ENCODE measurements around the gene PSMD14.

The PSMD14 gene

DNA sequence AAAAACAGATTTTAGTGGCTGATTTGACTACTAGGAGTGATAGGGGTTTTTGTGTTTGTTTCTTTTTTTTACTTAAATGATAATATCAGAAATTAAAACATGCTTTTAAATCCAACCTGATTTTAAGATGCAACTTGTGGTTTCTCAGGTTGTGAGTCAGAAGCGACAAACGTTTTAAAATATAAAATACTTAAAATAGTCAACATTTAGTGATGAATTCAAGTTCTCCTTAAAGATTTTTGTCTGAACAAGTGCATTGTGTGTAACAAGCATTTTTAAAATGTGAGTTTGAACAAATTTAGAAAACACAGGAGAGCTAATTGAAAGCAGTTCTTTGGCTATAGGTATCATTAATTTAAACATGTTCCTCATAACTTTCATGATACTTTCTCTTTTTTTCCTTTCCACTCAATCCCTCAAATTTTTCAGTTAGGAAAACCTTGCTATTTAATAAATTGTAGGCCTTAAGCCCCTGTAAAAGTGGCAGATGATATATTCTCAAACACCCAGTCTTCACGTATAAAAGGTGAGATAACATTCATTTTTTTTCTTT, 111.5 kb downstream of the PSMD14 start:
- no peak for DNase-seq (ENCODE audit: low read depth)

DNA sequence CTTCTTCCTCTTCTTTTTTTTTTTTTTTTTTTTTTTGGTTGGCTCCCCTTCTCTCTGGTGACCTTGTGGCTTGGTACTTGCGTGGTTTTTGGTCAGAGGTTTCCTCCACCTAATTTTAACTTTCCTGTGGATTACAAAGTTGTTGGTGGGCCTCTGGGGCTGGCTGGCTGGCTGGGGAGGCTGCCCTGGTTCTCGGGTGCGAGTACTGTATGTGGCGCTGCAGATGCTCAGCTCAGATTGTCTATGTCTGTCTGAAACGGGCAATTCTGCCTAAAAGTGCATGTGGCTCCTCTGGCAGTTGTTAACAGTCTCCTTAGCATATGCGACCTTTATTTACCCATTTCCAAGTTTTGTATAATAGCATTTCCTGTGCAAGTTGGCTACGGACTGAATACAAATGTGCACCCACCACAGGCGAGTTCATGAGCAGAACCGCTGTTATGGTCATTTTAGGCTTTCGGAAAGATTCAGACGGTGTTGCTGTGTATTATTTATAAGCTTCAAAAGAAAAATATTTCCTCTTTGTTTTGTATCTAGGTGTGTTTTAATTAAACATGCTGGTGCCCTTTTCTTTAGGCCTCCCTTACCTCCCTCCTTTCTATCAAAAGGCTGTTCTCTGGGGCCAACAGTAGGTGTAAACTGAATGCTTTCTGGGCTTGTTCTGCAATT, 112.3 kb downstream of the PSMD14 start:
- DNase-seq (ENCODE audit: low read depth), result no peak

DNA sequence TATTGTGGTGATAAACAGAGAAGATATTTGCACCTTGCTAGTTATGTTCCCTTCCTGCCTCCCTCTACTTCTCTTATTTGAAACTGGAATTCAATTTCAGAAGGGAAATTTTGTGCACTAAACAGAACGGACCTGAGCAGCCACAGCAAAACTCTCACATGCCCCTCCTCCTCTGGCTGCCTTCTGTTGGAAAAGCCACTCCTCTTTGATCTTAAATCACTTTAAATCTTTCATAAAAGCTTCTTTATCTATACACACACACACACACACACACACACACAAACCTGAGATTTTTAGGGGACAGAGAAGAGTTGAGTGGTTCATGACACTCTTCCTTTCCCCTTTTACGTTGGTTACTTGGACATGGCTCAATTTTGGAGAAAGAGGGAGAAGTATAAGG, 113.5 kb downstream of the PSMD14 start:
- DNase-seq (ENCODE audit: low read depth), result no peak

DNA sequence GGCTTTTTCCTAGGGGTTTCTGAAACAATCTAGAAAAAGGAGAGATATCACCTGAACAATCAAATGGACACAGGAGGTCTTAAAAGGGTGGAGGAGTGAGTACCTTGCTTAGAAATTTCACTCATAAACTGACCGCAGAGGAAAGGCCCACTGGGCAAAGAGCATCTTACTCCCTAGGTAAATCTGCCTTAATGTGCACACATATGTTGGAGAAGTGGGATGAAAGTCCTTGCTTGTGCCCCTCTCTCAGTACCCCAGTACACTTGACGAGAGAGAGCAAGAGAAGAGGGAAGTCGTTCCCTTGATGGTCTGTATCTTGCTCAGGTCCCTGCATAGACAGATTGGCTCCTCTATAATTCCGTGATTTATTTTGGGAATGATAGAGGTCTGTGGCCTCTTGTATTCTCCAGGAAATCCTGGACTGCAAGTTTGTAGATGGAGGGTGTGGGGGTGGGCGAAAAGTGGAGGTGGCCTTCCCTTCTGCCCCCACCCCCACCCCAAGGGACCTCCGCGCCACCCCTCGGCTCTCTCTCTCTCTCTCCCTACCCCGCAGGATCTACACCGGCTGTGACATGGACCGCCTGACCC, 114.7 kb downstream of the PSMD14 start:
- DNase-seq (ENCODE audit: low read depth), result no peak

DNA sequence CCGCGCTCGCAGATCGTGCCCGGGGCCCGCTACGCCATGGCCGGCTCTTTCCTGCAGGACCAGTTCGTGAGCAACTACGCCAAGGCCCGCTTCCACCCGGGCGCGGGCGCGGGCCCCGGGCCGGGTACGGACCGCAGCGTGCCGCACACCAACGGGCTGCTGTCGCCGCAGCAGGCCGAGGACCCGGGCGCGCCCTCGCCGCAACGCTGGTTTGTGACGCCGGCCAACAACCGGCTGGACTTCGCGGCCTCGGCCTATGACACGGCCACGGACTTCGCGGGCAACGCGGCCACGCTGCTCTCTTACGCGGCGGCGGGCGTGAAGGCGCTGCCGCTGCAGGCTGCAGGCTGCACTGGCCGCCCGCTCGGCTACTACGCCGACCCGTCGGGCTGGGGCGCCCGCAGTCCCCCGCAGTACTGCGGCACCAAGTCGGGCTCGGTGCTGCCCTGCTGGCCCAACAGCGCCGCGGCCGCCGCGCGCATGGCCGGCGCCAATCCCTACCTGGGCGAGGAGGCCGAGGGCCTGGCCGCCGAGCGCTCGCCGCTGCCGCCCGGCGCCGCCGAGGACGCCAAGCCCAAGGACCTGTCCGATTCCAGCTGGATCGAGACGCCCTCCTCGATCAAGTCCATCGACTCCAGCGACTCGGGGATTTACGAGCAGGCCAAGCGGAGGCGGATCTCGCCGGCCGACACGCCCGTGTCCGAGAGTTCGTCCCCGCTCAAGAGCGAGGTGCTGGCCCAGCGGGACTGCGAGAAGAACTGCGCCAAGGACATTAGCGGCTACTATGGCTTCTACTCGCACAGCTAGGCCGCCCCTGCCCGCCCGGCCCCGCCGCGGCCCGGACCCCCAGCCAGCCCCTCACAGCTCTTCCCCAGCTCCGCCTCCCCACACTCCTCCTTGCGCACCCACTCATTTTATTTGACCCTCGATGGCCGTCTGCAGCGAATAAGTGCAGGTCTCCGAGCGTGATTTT, 115.5 kb downstream of the PSMD14 start:
- DNase-seq (ENCODE audit: low read depth), result no peak

DNA sequence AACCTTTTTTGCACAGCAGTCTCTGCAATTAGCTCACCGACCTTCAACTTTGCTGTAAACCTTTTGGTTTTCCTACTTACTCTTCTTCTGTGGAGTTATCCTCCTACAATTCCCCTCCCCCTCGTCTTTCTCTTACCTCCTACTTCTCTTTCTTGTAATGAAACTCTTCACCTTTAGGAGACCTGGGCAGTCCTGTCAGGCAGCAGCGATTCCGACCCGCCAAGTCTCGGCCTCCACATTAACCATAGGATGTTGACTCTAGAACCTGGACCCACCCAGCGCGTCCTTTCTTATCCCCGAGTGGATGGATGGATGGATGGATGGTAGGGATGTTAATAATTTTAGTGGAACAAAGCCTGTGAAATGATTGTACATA, 116.2 kb downstream of the PSMD14 start:
- DNase-seq (ENCODE audit: low read depth), result no peak

DNA sequence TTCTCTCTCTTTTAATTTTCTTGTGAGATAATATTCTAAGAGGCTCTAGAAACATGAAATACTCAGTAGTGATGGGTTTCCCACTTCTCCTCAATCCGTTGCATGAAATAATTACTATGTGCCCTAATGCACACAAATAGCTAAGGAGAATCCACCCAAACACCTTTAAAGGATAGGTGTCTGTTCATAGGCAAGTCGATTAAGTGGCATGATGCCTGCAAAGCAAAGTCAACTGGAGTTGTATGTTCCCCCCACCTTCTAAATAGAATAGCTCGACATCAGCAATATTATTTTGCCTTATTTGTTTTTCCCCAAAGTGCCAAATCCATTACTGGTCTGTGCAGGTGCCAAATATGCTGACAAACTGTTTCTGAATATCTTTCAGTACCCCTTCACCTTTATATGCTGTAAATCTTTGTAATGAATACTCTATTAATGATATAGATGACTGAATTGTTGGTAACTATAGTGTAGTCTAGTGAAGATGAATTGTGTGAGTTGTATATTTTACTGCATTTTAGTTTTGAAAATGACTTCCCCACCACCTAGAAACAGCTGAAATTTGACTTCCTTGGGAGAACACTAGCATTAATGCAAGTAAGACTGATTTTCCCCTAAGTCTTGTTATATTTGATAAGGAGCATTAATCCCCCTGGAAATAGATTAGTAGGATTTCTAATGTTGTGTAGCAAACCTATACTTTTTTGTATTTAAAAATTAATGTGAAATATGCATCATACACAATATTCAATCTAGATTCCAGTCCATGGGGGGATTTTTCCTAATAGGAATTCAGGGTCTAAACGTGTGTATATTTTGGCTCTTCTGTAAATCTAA, 116.9 kb downstream of the PSMD14 start:
- no peak for DNase-seq (ENCODE audit: low read depth)

DNA sequence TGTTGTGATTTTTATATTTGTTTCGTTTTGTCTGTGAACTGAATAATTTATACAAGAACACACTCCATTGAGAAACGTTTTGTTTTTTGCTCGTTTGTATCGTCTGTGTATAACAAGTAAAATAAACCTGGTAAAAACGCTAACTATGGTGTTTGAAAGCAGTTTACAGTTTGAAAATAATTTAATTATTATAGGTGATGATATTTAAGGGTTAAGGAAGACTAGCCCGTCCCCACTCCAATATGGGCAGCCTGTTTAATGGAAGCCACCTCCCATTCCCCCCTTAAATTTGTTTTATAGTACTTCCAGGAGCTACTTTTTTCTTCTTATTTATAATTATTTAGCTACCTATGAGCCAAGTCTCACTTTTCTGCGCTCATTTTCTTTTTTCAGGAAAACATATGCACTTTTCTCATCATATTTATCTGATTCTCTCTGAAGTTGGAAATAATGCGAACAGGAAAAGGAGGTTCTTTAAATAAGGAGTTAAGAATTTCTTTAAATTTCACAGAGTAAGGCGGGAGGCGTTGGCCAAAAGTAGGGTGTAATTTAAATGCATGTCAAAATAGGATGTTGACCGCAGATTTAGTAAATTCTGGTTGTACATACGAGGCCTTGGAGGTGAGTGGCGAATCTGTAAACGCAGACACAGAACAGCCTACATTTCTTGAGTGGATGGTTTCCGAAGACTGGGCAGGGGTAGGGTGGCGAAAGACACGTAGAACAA, 117.7 kb downstream of the PSMD14 start:
- no peak for DNase-seq (ENCODE audit: low read depth)

DNA sequence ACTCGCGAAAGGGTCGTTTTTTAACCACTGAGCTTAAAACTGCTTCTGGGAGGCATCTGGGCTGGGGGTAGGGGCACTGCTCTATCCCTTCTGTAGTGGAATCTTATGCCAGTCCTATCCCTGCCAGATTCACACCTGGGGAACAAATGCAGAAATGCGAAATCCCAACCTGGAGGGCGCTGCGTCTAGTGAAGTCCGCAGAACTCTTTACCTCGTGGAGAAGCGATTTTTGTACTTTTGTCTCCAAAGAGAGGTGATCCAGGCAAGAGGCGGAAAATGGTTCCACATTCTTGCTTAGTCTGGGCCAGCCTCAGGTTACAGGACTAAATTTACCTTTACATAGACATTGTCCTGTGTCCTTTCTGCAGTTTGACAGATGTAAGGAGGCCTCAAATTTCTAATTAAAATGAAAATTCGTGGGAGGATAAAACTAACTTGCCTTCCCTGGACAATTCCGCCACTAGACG, 118.3 kb downstream of the PSMD14 start:
- DNase-seq (ENCODE audit: low read depth), result no peak

DNA sequence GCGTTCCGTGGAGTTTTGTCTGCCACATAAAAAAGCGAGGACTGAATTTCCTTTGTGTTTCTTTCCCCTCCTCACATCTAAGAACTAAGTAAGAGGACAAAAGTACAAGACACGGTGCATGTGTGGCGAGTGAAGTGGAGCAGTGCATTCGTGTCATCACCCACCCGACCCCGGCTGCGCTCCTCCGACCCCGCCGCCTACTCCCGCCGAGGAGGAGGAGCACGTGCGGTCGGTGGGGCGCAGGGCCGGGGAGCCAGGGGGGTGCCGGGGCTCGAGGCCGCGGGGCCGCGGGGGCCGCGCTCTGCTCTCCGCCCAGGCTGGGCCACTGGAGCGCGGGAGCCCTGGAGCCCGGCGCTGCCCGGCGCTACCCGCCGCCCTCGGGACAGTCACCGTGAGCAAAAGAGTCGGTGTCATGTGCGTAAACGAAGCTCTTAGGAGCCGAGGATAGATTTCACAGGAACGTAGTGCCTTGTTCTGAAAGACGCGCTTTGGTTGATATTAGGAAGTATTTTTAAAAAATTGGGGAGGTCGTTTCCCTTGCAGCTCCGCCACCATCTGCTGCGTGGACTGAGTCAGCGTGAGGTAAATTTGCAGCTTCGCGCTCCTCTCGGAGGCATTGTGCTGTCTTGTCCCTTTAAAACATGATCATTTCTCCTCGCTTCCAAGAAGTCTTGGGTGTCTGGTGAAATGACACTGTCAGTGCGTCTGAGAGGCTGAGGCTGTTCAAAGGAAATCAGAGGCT, 118.9 kb downstream of the PSMD14 start:
- no peak for DNase-seq (ENCODE audit: low read depth)

DNA sequence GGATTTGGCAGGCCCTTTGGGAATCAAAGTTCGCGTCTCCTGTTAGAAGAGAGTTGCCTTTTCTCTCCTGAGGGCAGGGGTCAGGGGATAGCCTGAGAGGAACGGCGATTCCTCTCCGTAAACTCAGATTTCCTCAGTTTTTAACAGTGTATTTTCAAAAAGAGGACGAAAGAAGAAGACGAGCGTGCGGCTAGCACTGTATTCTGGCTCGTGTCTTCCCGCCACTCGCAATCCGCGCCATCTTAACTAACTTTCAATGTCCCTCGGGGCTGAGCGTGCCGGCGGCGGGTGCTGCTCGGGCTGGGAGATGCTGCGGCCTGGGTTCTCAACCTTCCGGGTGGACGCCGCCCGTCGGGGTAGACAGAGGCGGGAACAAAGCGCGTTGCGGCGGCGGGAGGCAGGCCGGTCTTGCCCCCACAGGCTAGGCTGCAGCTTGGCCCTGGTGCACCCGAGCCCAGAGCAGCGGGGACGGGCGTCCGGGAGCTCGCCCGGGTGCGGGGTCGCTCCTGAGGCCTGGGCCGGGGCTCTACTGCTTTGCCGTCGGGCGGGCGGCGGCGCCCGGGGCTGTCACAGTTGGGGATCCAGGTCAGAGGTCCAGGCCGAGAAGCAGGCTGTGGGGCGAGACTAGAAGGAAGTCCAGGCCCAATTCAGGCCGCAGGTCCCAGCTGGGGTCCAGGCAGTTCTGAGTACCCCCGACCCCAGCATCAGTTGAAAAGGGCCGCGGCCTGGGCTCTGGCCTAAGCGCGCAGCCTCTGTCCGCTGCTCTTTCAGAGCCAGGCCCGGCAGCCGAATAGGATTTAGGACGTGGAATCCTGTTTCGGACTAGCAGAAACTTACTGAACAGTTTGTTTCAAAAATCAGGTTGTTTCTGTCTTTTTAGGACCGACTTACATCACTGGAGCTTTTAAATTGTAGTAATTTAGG, 119.7 kb downstream of the PSMD14 start:
- no peak for DNase-seq (ENCODE audit: low read depth)

DNA sequence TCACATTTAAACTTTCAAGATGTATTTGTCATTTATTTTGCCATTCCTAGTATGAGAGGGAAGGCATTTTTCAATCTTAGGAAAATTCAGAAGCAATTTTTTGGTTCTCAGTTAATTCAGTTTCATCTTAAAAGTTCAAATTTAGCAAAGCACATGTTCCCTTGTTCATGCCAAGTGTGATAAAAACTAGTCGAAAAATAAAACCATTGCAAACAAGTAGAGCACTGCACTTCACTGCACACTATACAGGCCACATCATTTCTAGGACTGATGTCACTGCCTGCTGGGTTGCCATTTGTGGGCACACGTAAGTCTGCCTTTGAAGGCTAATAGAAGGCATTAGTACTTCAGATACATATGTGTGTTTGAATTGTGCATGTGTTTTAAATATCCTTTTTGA, 122.2 kb downstream of the PSMD14 start:
- DNase-seq (ENCODE audit: low read depth), result no peak

DNA sequence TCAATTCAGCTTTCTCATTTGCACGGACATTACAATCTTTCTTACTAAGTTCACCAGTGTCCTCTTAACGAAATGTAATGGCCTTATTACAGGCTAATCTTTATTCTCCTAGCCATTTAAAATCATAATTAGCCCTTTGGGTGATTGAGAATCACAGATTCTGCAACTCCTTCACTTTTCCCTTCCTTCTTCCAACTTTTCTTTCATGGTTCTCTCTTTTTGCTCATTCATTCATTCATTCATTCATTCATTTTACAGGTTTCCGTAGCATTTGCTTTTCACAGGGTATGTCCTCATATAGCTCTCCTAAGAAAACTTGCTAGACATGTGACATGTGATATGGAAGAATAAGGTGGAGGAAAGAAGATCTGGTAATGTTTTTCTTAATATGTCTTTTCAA, 123.9 kb downstream of the PSMD14 start:
- no peak for DNase-seq (ENCODE audit: low read depth)

DNA sequence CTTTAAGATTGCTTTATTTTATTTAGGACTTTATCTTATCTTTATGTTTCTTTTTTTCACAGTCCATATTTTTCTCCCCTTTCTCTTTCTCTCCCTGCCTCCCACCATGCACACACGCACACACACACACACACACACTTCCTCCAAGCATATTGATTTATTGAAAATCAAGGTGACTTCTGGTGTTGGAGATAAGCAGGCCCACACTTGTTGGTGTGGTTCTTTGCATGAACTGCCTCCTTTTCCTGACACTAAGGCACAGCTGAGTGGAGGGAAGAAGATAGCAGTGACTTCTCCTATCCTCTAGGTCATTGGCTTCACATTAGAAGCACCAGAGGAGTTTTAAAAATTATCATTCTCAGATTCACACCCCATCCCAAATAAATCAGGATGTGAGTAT, 125.9 kb downstream of the PSMD14 start:
- no peak for DNase-seq (ENCODE audit: low read depth)

DNA sequence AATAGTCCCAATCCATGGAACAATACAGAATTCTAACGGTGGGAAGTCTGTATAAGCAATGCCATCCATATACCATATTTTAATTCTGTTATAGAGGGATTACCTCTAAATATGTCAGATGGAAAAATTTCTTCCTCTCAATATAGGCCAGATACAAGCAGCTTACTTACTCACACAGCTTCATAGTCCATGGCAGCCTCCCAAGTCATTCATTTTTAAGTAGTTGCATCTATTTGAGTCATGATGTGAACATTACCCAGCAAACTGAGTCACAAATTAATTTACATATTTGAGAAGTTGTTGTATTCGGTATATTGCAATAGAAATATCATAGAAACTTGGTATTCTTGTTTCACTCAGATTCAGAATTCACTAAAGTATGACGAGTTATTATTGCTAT, 128.2 kb downstream of the PSMD14 start:
- DNase-seq (ENCODE audit: low read depth), result no peak

DNA sequence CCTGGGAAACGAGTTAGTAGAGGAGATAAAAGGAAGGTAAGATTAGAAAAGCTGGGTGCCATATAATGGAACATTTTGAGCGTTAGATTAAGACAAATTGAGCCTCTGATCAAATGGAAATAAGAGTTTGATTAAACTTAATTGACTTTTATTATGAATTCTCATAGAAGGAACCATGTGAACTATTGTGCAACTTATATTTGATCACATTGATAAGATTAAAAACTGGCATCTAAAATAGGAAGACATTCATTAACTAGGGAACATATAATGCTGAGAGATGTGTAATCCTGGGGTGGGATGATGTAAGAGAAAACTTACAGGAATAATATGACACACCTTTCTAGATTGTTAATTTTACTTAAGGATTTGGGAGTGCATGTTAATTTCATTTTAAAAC, 130.4 kb downstream of the PSMD14 start:
- DNase-seq (ENCODE audit: low read depth), result no peak

DNA sequence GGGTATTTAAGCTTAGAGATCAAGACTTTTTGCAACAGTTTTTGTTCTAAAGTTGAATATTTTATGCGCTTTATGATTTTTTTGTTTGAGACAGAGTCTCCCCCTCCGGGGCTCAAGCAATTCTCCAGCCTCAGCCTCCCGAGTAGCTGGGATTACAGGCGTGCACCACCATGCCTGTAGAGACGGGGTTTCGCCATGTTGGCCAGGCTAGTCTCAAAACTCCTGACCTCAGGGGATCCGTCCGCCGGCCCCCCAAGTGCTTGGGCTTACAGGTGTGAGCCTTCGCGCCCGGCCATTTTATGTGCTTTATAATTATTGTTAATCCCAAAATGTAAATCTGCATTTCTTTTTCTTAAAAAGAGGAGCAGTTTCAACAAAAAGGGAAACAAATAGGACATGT, 136.9 kb downstream of the PSMD14 start:
- DNase-seq (ENCODE audit: low read depth), result no peak

DNA sequence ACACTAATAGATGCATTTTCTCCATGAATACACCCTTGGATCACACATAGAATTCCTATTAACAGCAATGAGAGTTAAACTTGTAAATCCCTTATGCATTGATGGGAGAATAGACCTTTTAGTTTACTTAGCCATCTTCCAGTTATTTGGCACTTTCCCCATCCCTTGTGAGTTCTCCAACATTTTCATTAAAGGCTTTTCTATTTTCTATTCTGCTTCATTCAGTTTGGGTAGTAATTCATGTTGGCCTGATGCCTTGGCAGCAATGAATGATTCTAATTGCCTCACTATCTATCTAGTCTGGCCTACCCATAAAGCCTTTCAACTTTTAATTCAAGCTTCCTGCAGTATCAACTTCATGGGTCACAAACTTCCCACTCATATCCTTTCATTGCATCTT, 140.2 kb downstream of the PSMD14 start:
- DNase-seq (ENCODE audit: low read depth), result no peak

All from activated T-cell treated with anti-CD3 and anti-CD28 coated beads for 48 hours (primary cell).